HG03469 (cell line): ENCODE data around the gene NDUFS2.
"Not testable (repeated sequence)": the region's sequence is repeated elsewhere in the genome, so short reads cannot be mapped to it uniquely, and the experiment has no call there.

Experiments
- ATAC-seq: cut with Tn5 transposase; IDR thresholded peaks from one replicate; pipeline ENCODE4 v1.9.1; 2021; ENCODE audit warnings: mild to moderate bottlenecking, moderate library complexity, moderate number of reproducible peaks; ENCODE audit not compliant: unreplicated experiment

NDUFS2 gene

DNA sequence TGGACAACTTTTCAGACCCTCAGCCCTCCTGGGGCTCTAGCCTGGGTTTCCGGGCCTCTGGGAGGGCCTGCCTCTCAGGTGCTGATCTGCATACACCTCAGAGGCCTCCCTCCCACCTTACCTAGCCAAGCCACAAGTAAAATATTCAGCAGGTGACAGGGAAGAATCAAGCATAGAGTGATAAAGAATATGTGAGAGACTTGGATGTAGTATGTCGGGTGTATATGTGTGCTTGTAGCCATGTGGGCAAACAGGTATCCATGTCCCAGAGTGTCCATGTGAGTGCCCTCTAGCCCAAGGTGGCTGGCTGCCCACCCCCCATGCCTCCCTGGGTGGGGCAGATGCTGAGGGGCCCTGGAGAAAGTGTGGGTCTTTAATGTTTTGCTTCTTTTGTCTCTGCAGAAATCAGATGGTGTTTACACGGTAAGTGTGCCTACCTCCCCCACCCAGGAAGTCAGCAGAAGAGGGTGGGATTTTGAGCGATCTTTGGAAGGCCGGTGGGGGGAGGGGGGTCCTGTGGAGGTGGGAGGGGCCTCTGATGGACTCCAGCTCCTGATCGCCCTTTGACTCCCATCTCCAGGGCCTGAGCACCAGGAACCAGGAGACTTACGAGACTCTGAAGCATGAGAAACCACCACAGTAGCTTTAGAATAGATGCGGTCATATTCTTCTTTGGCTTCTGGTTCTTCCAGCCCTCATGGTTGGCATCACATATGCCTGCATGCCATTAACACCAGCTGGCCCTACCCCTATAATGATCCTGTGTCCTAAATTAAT lies 16.3 kb downstream of the NDUFS2 start:
- no peak for ATAC-seq

DNA sequence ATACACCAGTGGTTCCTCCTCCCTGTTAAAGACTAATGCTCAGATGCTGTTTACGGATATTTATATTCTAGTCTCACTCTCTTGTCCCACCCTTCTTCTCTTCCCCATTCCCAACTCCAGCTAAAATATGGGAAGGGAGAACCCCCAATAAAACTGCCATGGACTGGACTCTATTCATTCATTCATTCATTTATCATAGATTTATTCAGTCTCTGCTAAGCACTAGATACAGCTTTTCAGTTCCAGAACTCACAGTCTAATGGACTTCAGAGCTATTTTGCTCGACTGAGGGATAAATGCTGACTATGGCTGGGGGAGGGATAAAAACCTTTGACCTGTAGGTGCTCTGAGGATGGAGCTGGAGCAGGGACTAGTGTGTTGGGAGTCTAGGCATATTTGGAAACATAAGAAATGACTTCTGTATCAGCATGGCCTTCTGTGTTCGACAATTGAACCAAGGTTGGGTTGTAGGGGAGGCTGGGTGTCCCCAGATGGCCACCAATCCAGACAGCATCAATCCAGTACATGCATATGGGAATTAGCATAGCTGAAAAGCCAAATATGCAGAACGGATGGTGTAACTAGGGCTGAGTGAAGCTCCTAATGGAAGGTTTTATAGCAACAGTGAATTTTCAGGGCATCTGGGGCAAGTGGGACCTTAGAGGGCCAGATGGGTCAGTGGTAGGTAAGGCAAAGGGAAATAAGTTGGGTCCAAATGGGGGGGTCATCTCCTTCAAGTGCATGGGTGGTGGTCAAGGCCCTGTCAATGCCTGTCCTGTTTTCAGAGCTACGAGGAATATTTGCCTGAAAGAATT lies 17.1 kb downstream of the NDUFS2 start:
- ATAC-seq = no peak

DNA sequence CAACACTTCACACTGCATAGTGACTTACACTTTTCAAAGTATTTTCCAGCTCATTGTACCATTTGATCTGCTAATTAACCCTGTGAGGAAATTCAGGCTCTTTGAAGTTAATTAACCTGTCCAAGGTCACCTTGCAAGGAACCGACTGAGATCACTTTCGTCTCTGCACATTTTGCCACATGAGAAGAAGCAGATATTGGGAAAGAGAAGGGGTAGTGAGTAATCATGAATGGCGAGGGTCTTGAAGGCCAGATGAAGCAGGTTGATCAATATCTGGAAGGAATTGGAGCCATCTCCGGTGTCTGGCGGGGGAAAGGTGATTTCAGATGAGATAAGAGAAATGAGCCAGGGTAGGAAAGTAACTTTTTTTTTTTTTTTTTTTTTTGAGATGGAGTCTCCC lies 17.8 kb downstream of the NDUFS2 start:
- no peak for ATAC-seq

DNA sequence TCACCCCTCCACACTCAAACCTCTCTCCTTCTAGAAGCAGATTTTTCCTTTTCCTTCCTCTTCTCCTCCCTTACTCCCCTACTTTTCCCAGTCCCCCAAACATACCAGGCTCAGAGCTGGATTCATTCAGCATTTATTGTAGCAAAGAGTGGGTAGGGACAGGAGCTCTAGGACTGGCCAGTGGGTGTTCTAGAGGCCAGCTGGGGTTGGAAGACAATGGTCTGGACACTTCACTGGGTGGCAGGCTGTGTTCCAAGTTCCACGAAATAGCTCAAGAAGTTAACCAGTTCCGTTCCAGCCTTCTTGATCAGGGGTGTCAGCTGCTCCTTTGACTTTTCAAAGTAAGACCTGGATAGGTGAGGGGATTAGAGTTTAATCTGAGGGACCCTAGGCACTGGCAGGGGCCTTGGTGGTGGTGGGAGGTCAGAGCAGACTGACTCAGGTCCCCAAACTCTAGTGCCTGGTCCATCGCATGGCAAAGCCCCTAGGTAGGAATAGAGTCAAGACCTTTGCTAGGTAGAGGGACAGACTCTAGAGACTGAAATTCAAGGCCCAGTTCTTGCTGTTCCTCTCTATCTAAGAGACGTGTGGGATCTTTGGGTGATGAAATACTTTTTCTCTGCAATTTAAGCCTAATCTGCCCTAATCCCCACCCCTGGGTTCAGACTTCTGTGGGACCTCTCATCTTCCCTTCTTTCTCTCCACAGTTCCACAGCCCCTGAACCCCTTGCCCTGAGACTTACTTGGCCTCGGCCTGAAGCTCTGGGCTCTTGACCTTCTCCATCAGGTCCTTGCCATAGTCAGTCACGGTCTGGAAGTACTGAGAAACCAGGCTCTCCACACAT lies 20.2 kb downstream of the NDUFS2 start:
- ATAC-seq = no peak

DNA sequence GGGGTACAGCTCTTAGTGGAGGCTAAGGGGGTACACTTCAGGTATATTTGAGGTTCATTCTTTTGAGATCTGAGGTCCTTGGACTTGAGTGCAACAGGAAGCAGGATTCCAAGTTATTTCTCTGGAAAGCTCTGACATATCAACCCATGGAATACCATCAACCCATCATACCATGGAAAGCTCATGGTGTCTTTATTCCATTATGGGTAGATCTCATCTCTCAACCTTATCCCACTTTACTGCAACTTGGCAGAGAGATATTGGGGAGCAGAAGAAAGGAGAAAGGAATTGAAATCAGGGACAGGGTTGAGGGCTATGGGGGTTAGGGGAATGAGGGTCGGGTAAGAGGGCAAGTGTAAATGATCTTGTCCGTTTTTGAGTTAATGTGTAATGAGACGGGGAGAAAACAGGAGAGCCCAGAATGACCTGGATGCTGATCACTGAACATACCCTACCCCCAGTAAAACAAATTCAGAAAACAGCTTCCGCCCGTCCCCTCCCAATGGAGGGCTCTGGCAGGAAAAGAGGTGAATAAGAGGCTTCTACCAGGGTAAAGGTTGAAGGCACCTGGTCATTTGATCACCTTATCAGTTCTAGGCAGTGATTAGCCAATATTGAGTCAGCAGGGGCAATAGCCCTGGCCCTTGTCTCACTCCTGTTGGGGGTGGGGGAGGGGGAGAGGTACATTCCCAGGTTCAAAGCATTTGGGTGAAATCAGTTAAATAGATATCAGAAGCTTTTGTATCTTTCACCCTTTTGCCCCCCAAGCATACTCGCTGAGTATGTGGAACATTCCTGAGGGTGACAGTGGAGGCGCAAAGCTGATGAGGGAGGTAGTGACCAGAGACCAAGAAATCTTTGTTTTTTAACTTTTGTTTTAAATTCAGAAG lies 21.9 kb downstream of the NDUFS2 start:
- ATAC-seq = no peak

DNA sequence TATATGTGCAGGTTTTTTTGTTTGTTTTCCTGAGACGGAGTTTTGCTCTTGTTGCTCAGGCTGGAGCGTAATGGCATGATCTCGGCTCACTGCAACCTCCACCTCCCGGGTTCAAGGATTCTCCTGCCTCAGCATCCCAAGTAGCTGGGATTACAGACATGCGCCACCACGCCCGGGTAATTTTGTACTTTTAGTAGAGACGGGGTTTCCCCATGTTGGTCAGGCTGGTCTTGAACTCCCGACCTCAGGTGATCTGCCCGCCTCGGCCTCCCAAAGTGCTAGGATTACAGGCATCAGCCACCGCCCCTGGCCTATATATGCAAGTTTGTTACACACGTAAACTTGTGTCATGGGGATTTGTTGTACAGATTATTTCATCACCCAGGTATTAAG lies 22.5 kb downstream of the NDUFS2 start:
- not testable (repeated sequence) for ATAC-seq

DNA sequence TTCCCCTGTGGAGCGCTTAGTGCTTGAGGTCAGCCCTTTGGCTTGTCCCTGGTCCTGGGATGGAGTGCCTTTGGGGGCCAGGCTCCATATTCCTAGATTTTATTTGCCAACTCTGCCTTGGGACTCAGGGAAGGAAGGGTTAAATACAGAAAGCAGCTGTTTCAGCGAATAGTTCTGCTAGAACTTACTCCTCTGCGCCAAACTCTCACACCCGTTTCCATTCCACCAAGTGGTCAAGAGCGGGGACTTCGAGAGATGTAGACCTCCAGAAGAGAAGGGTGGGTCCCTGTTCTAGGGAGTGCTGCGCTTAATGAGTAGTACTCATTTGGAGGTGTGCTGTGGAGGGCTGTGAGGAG lies 23.0 kb downstream of the NDUFS2 start:
- ATAC-seq = no peak

DNA sequence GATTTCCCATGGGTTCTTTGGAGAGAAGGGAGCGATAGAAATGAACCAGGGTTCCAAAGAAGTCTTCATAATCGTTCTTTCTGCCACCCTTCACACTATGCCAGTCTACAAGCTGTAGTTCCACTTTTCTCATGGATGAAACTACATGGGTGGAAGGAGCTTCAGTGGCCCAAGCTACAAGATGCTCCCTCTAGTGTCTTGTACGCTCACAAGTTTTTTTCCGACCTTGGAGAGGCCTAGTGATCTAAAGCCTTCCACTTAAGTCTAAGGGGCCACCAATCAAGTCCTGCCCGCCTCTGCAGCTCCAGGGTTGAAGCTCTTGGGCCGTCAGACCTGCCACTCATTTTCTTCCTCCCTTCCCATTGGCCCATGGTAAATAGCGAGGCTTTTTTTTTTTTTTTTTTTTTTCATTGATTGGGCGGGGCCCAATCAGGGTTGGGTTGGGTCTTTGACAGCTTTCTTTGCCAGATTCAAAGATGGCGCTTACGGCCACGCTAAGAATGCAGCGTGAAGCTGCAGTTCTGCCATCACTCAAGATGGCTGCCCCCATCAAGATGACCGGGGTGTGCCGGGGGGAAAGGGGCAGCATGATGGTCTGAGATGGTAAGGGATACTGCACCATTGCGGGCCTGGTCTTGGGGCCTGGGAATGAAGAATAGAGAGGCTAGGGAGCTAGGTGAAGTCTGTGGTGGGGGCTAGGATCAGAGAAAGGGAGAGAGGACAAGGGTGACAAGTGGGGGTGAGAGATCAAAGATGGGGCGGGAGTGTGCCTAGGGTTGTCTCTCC lies 23.6 kb downstream of the NDUFS2 start, which contains the start of gene TOMM40L:
Gene TOMM40L (plus strand): TSS at position 527 of the 786 bp plus-strand sequence. CDS start 430 bp downstream, outside the sequence.
- peak; percentile 75 for ATAC-seq

DNA sequence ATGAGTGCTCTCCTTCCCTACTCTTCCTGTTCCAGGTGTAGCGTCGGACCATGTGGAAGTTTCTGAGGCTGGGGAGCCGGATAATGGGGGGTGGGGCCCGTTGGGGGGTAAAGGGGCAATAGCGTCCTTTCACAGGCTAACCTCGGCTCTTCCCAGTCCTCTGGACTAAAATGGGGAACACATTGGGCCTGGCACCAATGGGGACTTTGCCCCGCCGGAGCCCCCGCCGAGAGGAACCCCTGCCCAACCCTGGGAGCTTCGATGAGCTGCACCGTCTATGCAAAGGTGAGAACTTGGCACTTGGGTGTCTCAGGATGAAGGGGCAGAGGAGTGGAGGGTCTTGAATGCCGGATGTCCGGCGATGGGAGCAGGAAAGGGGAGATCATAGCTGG lies 24.1 kb downstream of the NDUFS2 start:
- no peak for ATAC-seq

DNA sequence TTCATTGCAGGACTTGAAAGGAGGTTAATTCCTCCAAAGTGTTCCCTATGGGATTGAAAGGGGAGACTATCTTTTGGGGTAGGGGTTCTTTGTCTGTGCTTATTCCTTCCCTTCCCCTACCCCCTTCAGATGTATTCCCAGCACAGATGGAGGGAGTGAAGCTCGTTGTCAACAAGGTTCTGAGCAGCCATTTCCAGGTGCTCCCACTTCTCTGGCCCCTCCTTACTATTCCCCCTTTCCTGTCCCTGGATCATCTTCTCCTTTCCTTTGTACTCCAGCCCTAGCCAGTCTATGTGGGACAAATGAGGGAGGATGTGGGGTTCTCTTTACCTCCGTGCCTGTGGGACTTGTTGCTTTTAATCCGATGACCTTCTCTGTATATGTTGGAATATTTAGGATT lies 24.6 kb downstream of the NDUFS2 start:
- ATAC-seq = no peak

DNA sequence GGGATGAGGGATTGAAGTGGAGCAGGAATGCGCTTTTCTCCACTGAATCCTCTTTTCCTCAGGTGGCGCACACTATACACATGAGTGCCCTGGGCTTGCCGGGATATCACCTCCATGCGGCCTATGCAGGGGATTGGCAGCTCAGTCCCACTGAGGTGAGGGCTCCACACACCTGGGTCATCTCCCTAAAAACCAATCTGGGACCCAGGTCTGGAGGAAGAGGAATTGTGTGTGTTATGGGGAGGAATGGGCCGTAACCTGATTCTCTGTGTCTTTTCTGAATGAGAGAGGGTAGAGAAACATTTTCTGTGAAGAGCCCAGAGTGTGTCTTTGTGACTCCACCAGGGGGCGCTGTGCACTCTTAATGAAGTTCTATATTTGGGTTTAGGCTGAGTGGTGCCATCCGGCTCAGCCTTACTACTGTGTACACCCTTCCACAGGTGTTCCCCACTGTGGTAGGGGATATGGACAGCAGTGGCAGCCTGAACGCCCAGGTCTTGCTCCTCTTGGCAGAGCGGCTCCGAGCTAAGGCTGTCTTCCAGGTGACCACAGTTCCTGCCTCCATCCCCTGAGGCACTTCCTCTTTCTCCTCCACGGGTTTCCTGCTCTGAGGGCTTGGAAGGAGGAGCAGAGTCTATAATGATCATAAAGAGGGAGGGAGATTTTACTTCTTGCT lies 25.2 kb downstream of the NDUFS2 start:
- no peak for ATAC-seq

DNA sequence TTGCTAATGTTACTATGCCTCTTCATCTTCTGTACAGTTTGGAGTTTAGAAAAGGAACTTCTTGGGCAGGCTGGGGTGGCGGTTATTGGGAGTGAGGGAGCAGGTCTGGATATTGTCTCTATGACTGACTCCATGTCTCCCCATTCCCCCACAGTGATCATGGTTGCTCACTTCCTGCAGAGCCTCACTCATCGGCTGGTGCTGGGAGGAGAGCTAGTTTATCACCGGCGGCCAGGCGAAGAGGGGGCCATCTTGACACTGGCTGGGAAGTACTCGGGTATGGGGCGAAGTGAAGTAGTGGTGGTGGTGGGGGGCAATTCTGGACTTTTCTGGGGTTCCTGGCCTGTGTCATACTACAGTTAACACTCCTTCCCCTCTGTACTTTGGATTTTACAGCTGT lies 25.9 kb downstream of the NDUFS2 start:
- no peak for ATAC-seq

DNA sequence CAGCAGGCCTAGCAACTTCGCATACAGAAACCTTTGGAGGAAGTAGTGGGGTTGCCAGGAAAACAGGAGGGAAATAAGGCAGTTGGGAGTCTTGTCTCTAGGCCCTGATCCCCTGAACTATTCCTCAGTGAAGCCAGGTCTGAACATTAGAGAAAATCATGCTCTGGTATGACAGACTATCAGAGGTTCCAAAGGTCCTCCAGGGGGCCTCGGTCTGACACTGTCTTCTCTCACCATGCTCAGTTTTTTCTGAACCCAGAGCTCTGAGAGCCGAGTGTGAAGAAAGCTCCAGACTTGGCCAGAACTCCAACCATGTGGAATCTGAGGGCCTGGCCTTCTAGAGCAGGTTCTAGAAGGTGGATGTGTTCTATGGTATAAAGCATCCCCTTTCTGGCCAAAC lies 27.7 kb downstream of the NDUFS2 start:
- no peak for ATAC-seq

DNA sequence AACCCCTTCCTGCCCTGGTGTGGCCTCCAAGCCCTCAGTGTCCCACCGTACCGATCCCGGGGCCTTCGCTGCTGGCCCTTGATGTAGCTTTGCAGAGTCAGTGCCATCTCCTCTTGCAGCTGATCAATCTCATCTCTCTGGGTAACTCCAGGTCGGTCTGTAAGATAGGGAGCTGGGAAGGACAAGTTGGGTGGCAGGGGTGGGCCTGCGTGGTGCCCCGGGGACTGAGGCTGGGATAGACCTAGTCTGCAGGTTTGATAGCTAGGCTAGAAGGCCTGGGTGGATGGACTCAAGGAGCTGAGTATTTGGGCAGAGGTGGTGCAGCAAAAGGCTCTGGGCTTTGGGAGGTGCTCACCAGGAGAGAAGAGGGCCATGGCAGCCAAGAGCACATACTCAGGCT lies 28.6 kb downstream of the NDUFS2 start:
- ATAC-seq = no peak

DNA sequence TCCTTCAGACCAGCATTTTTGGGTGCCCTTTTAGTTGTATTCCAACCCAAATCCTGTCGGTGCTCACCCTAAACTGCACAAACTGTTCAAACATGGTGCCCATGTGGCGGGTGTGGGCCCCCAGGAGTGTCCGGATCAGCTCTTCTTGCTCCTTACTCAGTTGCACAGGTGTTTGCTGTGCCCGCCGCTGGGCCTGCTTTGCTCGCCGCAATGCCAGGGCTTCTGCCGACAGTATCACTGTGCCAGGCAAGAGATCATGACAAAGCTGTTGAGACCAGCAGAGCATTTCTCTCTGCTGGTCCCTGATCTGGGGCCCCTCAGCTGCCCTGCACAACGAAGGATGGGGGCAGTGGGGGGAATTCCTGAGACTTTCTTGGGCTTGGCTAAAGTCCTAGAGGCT lies 30.9 kb downstream of the NDUFS2 start:
- ATAC-seq = no peak

DNA sequence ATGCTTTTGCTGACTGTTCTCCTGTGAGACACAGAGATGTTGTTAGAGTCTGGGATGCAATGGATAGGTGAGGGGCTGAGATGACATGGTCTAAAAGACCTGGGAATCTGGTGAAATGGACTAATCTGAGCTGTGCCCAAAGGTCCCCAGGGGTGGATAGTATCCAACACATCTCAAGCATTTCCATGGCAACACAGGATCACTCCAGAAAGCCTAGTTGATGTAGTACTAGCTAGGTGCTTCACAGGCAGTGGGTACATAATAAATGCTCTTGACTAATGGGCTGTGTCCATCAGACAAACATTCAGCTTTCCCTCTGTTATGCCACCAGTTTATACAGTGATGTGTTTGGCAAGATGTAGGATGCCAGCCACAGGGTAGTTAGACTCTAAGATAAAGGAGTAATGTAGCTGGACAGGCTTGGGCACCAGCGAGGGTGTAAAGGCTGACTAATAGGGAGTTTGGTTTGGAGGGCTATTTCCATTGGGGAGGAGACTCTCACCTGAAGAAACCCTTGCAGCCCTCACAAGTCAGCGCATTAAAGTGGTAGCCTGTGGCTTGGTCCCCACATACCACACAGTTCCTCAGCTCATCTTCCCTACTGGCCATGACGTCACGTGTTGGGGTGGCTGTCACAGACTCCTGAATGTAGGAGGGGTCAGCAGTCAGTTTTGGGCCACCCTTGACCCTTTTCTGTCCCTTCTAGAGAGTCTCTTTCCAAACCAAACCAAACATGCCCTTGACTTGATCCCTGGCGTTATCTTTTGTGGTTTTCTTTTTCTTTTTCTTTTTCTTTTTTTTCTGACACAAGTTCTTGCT lies 34.0 kb downstream of the NDUFS2 start:
- ATAC-seq = no peak

DNA sequence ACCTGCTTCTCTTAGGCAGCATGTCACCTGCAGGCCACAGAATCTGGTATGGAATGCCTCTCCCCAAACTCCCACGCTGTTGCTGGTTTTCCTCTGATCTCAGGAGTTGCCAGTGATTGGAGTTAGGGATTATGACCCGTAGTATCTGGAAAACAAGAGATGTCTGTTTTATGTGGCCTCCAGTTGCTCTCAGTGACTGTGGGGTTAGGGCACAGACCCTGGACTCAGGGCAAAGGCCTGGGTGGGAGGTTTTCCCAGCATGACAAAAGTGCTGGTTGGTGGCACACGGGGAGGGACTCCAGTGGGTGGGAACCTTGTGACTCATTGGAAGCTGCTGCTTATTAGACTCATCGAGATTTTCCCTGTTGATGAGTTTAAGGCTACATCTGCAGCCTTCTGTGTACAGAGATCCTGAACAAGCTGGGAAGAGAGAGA lies 35.9 kb downstream of the NDUFS2 start, which contains the start of gene NR1I3:
Gene NR1I3 (minus strand): TSS at position 165 of the 435 bp plus-strand sequence. CDS start 1,638 bp downstream, outside the sequence.
- ATAC-seq = no peak

DNA sequence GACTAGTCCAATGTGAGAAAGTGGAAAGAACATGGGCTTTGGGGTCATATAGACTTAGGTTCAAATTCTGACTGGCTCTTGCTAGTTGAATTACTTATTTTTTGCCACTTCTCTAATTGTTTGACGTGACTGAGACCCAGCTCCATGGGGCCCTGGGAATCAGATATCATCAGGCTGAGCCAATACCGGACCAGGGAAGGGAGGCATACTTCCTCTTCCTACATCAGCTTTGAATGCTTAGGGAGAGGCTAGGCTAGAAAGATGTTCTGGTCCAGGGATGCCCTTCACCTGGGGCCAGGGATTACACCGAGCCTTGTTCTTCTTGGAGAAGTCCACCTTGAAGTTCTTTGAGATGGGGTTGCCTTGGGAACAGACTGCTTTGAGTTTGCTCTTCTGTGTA lies 39.5 kb downstream of the NDUFS2 start:
- ATAC-seq = no peak
